DND-41 (cell line): ENCODE results near the gene TNS1.

Source experiments
- EZH2 ChIP-seq: IDR thresholded peaks from 3 replicates; pipeline ENCODE4 v1.6.1; 2012; ENCODE audit warnings: borderline replicate concordance, low read depth, mild to moderate bottlenecking, moderate library complexity, low read length, inconsistent platforms; ENCODE audit not compliant: severe bottlenecking
- TF ChIP-seq, protein P1 (sequence below): IDR thresholded peaks from 2 replicates; pipeline ENCODE4 v1.5.1; 2012; ENCODE audit warnings: borderline replicate concordance, low read length, moderate library complexity, mild to moderate bottlenecking; ENCODE audit not compliant: poor library complexity, severe bottlenecking; ENCODE audit errors: extremely low read depth

DNA sequence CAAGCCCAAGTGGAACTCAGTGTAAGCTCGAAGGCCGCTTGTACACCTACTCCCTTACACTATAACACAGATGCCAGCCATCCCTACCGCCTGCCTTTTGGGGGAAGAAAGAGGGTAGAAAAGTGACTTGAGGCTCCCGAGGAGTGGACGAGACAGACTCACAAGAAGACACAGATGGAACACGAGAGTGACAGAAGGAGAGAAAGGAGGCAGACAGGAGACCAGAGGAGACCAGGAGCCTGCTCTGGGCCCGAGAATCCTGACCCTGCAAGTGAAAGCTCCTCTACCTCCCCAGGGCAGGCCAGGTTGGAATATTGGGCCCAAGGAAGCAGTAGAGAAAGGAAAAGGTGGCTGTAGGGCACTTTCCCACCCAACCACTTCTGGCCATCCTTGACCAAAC is 23.4 kb upstream of the TNS1 start:
- TF ChIP-seq, protein P1, sequence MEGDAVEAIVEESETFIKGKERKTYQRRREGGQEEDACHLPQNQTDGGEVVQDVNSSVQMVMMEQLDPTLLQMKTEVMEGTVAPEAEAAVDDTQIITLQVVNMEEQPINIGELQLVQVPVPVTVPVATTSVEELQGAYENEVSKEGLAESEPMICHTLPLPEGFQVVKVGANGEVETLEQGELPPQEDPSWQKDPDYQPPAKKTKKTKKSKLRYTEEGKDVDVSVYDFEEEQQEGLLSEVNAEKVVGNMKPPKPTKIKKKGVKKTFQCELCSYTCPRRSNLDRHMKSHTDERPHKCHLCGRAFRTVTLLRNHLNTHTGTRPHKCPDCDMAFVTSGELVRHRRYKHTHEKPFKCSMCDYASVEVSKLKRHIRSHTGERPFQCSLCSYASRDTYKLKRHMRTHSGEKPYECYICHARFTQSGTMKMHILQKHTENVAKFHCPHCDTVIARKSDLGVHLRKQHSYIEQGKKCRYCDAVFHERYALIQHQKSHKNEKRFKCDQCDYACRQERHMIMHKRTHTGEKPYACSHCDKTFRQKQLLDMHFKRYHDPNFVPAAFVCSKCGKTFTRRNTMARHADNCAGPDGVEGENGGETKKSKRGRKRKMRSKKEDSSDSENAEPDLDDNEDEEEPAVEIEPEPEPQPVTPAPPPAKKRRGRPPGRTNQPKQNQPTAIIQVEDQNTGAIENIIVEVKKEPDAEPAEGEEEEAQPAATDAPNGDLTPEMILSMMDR = no peak
- TF ChIP-seq EZH2 = no peak
